G401 (cell line): ENCODE measurements around the gene NTN1. TPM values are rescaled to one million over a fixed set of nuclear protein-coding genes. Genes with fewer than 3 reads are reported as not detected.

ENCODE experiments used
- total RNA-seq: library from RNA; depleted of rRNA; stranded (reverse); fragments of >200 nt; shearing (Covaris generic); gene quantifications from 2 replicates; pipeline ENCODE4 v1.2.3, GENCODE V29; 2014; rRNA removed

NTN1 gene
- total RNA-seq, 1 experiment from 2014 or later = not detected

Other genes starting within 250 kb of the NTN1 start
- gene MFSD6L, start 222.1 kb upstream of the NTN1 start, total RNA-seq = not detected in 2 replicates
- gene PIK3R6, start 153.8 kb upstream of the NTN1 start, total RNA-seq = not detected in 2 replicates
- 0.07 TPM in 1 of 2 replicates, not detected in the other for gene PIK3R5, start 55.8 kb upstream of the NTN1 start, total RNA-seq